HG03039 (cell line): ENCODE data around the gene NOL3.

Source experiments
- ATAC-seq: cut with Tn5 transposase; IDR thresholded peaks from one replicate; pipeline ENCODE4 v1.9.1; 2021; ENCODE audit warnings: mild to moderate bottlenecking, moderate library complexity; ENCODE audit not compliant: unreplicated experiment

NOL3 gene

GRCh38 chr16:67187175-67187890, 17.0 kb downstream of the NOL3 start:
- ATAC-seq, result no peak

- no peak for ATAC-seq
Observed at GRCh38 chr16:67188323-67188722, 18.0 kb downstream of the NOL3 start.

GRCh38 chr16:67188798-67189197, 18.5 kb downstream of the NOL3 start:
- ATAC-seq, result no peak

DNA sequence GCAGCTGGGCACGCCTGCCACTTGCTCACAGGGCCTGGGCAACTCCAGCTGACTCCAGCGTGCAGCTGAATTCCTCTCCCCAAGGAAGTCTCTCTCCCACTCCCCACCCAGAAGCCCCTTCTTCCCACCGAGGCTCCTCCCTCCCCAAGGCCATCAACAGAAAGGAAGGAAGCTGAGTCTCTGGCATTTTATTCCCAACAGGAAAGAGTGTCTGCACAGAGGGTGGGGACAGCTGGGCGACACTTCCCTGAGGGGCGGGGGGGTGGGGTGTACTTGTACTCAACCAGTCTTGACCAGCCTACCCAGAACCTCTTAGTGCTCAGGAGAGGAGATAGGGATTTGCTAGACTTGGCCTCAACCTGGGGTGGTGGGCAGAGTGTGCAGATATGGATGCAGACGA, 19.7 kb downstream of the NOL3 start, which contains the start of gene EXOC3L1:
Gene EXOC3L1, minus strand, starts transcription at position 96 of the 400 bp plus-strand sequence. CDS start 460 bp downstream, outside the sequence.
- no peak for ATAC-seq

- ATAC-seq, result no peak
Observed at GRCh38 chr16:67190448-67191399, 20.4 kb downstream of the NOL3 start.

DNA sequence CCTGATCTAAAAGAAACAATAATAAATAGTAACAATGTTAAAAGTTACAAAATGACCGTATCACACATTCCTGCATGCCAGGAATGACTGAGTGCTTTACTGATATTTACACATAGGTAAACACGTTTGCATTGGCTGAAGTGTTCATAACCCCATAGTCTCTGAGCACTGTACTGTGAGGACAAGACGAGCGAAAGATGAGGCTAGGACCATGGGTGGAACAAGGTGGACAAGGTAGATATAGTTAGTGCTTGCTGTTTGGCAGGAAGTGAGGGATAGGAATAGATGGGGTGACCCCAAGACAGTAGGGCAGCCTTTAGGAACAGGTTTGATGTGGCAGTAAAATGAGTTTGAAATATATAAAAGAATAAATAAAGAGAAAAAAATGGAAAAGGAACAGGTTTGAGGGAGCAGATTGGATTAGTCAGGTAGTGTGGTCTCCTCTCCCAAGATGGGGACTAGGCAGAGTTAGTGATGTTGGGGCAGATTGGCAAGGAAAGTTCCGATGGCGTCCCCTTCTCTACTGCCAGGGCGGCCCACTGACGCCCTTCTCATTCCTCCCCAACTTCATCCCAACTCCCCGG, 21.2 kb downstream of the NOL3 start:
- no peak for ATAC-seq

- peak; percentile 77 for ATAC-seq
Observed at GRCh38 chr16:67191995-67192681, 21.8 kb downstream of the NOL3 start, which contains the start of gene E2F4. TSS of gene E2F4 (plus strand) at chr16:67192155. CDS start at chr16:67192228, 73 bp downstream.

- ATAC-seq, result no peak
Observed at GRCh38 chr16:67192781-67193361, 22.5 kb downstream of the NOL3 start.

DNA sequence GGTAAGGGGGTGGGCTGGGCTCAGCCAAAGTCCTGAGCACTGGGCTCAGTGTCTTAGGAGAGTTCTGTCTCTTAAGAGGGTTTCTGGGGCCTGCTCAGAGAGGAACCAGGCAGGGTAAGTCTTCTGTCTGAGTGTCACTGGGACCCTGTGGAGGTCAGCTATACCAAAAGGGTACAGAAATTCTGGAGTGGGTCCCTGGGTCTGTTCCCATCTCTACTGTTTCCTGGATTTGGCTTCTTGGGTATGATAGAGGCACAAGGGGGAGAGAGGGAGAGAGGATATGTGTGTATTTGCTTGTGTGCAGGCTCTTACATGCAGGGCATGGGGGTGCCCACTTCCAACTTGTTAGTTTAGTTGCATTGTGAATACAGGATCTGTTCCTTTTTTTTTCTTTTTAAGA, 23.2 kb downstream of the NOL3 start:
- no peak for ATAC-seq

DNA sequence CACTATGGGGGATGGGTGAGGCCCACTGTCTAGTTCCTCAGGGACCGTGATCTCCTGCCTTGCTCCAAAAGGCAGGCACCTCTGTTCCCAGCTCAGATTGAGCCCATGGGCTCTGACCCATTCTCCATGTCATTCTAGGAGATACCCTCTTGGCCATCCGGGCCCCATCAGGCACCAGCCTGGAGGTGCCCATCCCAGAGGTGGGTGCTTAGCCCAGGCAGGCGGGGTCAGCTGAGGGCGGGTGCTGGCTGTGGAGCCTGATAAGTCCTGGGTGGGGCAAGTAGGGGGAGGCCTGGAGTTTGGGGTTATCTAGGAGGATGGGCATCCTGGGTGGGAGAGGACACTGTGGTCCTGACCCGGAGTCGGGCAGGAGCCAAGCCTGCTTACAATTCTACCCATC, 23.9 kb downstream of the NOL3 start:
- no peak for ATAC-seq

- no peak for ATAC-seq
Observed at GRCh38 chr16:67195676-67196075, 25.3 kb downstream of the NOL3 start.

GRCh38 chr16:67196881-67197280, 26.5 kb downstream of the NOL3 start:
- ATAC-seq, result no peak

DNA sequence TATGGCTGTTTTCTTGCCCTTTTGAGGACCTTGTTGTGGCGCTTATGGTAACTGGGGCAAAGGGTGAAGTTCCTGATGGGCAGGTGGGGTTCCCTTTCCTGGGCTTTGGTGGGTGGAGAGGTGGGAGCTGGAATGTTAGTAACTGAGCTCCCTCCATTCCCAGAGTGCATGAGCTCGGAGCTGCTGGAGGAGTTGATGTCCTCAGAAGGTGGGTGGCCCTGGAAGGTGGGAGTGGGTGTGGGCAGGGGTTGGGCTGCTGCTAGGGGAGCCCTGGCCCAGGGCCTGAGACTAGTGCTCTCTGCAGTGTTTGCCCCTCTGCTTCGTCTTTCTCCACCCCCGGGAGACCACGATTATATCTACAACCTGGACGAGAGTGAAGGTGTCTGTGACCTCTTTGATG, 27.4 kb downstream of the NOL3 start:
- ATAC-seq, result no peak

GRCh38 chr16:67198238-67198734, 27.9 kb downstream of the NOL3 start:
- ATAC-seq, result no peak

- ATAC-seq, result no peak
Observed at GRCh38 chr16:67199011-67199807, 28.9 kb downstream of the NOL3 start, which contains the start of gene ELMO3. TSS of gene ELMO3 (plus strand) at chr16:67199131. CDS start at chr16:67199327, 196 bp downstream.

DNA sequence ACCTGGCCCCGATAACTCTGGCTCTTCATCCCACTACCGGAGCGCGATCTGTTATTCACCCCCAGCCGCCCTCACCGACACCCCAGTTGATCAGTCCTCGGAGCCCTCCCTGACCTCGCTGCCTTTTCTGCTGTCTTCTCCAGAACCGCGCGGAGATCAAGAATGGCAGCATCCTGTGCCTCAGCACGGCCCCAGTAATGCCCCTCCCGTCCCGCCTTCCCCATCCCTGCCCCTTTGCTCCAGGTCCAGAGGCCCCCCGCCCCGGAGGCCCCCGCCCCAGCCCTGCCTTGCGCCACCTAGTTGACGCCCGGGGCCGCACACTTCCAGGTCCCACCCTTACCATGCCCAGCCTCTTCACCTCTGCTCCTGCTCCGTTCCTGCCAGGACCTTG, 29.5 kb downstream of the NOL3 start:
- ATAC-seq, result no peak

DNA sequence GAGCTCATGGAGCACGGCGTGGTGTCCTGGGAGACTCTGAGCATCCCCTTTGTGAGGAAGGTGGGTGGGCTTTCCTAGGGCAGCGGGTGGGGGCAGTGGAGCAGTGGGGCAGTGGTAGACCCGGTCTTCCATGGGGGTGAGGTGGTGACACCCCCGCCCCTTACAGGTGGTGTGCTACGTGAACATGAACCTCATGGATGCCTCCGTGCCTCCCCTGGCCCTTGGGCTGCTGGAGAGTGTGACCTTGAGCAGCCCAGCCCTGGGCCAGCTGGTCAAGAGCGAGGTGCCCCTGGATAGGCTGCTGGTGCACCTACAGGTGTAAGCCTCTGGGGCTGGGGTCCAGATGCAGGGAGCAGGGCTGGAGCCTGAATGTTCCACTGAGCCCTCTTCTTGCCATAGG, 30.2 kb downstream of the NOL3 start:
- no peak for ATAC-seq

DNA sequence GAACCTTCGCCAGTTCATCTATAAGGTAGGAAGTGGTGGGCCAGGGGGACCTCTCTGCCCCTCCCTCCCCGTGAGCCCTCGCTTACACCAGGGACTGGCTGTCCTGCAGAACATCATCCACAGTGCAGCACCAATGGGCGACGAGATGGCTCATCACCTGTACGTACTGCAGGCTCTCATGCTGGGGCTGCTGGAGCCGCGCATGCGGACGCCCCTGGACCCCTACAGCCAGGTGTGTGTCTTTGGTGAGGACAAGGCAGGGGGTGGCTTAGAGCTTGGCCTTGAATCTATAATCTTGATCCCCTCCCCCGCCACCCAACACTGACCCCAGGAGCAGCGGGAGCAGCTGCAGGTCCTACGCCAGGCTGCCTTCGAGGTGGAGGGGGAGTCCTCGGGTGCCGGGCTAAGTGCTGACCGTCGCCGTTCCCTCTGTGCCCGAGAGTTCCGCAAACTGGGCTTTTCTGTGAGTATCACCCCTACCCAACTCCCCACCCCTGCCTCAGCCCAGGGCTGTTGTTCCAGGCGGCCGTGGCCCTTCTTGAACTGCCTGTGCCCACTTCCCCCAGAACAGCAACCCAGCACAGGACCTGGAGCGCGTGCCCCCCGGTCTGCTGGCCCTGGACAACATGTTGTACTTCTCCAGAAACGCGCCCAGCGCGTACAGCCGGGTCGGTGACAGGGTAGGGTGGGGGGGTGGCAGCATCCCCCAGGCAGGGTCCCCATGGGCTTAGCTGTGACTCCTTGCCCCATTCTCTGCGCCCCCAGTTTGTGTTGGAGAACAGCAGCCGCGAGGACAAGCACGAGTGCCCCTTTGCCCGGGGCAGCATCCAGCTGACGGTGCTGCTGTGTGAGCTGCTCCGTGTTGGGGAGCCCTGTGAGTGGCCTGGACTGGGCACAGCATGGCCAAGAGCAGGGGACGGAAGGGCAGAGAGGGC, 31.3 kb downstream of the NOL3 start:
- no peak for ATAC-seq
